HepG2 (cell line): ENCODE results near the gene PARP3. TPM values are rescaled to one million over a fixed set of nuclear protein-coding genes. Genes with fewer than 3 reads are reported as not detected.

Experiments
- AKAP8 ChIP-seq: sonication (generic); formaldehyde crosslinking; IDR thresholded peaks from 2 replicates; pipeline ENCODE4 v1.5.1; 2020; ENCODE audit warnings: mild to moderate bottlenecking, missing genetic modification reagents
- ATRX ChIP-seq: sonication (generic); formaldehyde crosslinking; IDR thresholded peaks from 2 replicates; pipeline ENCODE4 v1.4.0; 2020; ENCODE audit warnings: missing genetic modification reagents, borderline replicate concordance
- BRD4 ChIP-seq: sonication (generic); formaldehyde crosslinking; IDR thresholded peaks from 2 replicates; pipeline ENCODE4 v1.4.0; 2020; ENCODE audit warnings: missing genetic modification reagents
- DNMT1 ChIP-seq: sonication (generic); formaldehyde crosslinking; IDR thresholded peaks from 2 replicates; pipeline ENCODE4 v1.5.1; 2020; ENCODE audit warnings: mild to moderate bottlenecking, missing genetic modification reagents
- EED ChIP-seq: sonication (generic); formaldehyde crosslinking; IDR thresholded peaks from 2 replicates; pipeline ENCODE4 v1.5.0; 2020; ENCODE audit warnings: mild to moderate bottlenecking, missing genetic modification reagents
- IRF2 ChIP-seq: IDR thresholded peaks from 2 replicates; pipeline ENCODE4 v1.6.1; 2018; ENCODE audit warnings: missing genetic modification reagents, missing compliant biosample characterization
- MAZ ChIP-seq, 2 experiments: sonication (generic) in 1 of 2; formaldehyde crosslinking in 1 of 2; IDR thresholded peaks; 2 replicates each; pipeline versions ENCODE4 v1.5.0 to v1.6.1; 2012 to 2020; ENCODE audit warnings: low read depth in 2 of 2, mild to moderate bottlenecking in 2 of 2, borderline replicate concordance in 1 of 2, improper control_type of control experiment in 1 of 2, low read length in 1 of 2, missing genetic modification reagents in 1 of 2, moderate library complexity in 1 of 2
- SP2 ChIP-seq: sonication (generic); formaldehyde crosslinking; IDR thresholded peaks from 2 replicates; pipeline ENCODE4 v1.5.1; 2020; ENCODE audit warnings: mild to moderate bottlenecking, missing genetic modification reagents
- TAF15 ChIP-seq: fragments of 200-400 bp; formaldehyde crosslinking; IDR thresholded peaks from one replicate; pipeline ENCODE4 v1.6.1; 2018; ENCODE audit warnings: mild to moderate bottlenecking, low read depth, low read length; ENCODE audit not compliant: poor library complexity, severe bottlenecking
- TBL1XR1 ChIP-seq: fragments of 150-350 bp; IDR thresholded peaks from 2 replicates; pipeline ENCODE4 v1.6.1; 2014; ENCODE audit warnings: borderline replicate concordance, low read length; ENCODE audit not compliant: partially characterized antibody
- TEAD3 ChIP-seq: optimal IDR thresholded peaks from 2 replicates; pipeline ENCODE3; 2016; ENCODE audit warnings: borderline replicate concordance
- XRCC5 ChIP-seq: fragments of 200-400 bp; formaldehyde crosslinking; optimal IDR thresholded peaks from 2 replicates; pipeline ENCODE3; 2017; ENCODE audit warnings: mild to moderate bottlenecking, low read length
- ZNF232 ChIP-seq: sonication (generic); formaldehyde crosslinking; IDR thresholded peaks from 2 replicates; pipeline ENCODE4 v1.4.0; 2020; ENCODE audit warnings: missing genetic modification reagents, borderline replicate concordance
- ZNF496 ChIP-seq: sonication (generic); formaldehyde crosslinking; IDR thresholded peaks from 2 replicates; pipeline ENCODE4 v1.8.1; 2023; ENCODE audit warnings: mild to moderate bottlenecking, moderate library complexity, missing genetic modification reagents; ENCODE audit not compliant: insufficient replicate concordance
- ZNF775 ChIP-seq: sonication (generic); formaldehyde crosslinking; IDR thresholded peaks from 2 replicates; pipeline ENCODE4 v1.4.0; 2020; ENCODE audit warnings: missing genetic modification reagents, mild to moderate bottlenecking, moderate library complexity, borderline replicate concordance
- polyA plus RNA-seq, 8 experiments: library from polyadenylated mRNA; depleted of rRNA in 3 of 8; stranded (reverse) in 7 of 8; unstranded in 1 of 8; fragments of >200 nt; fragmentation: Illumina TruSeq in 4 of 8; extraction: Trizol in 4 of 8; gene quantifications; 2 replicates each; pipeline versions ENCODE4 v1.2.1 to v1.2.3, GENCODE V29; 2011 to 2016; ENCODE audit warnings: low read depth in 4 of 8, missing spikeins in 1 of 8, mixed read lengths in 1 of 8; ENCODE audit not compliant: insufficient read depth in 1 of 8
- total RNA-seq, 5 experiments: library from RNA; depleted of rRNA; stranded (reverse); fragments of >200 nt; fragmentation: Illumina TruSeq; extraction: Trizol; gene quantifications; 2 replicates each; pipeline ENCODE4 v1.2.3, GENCODE V29; 2016; ENCODE audit warnings: low read depth in 1 of 5
- TF ChIP-seq, protein P1 (sequence below): sonication (generic); formaldehyde crosslinking; IDR thresholded peaks from 2 replicates; pipeline ENCODE4 v1.5.0; 2020; ENCODE audit warnings: missing genetic modification reagents
- TF ChIP-seq, protein P2 (sequence below): sonication (generic); formaldehyde crosslinking; IDR thresholded peaks from 2 replicates; pipeline ENCODE4 v1.8.0; 2022; ENCODE audit warnings: missing genetic modification reagents, mild to moderate bottlenecking, moderate library complexity, borderline replicate concordance
- TF ChIP-seq, protein P3 (sequence below): sonication (generic); formaldehyde crosslinking; IDR thresholded peaks from 2 replicates; pipeline ENCODE4 v1.5.0; 2020; ENCODE audit warnings: mild to moderate bottlenecking, missing genetic modification reagents
- TF ChIP-seq, protein P4 (sequence below): sonication (generic); formaldehyde crosslinking; IDR thresholded peaks from 2 replicates; pipeline ENCODE4 v1.4.0; 2020; ENCODE audit warnings: missing genetic modification reagents, borderline replicate concordance
- TF ChIP-seq, protein P5 (sequence below): sonication (generic); formaldehyde crosslinking; IDR thresholded peaks from 2 replicates; pipeline ENCODE4 v1.5.0; 2020; ENCODE audit warnings: mild to moderate bottlenecking, missing genetic modification reagents

PARP3 gene
- total and polyA plus RNA-seq, 2 of the 13 experiments (the other 11 are each of a cell fraction or from before 2014, with no cell fraction given): 11.2 to 21.5 TPM

DNA sequence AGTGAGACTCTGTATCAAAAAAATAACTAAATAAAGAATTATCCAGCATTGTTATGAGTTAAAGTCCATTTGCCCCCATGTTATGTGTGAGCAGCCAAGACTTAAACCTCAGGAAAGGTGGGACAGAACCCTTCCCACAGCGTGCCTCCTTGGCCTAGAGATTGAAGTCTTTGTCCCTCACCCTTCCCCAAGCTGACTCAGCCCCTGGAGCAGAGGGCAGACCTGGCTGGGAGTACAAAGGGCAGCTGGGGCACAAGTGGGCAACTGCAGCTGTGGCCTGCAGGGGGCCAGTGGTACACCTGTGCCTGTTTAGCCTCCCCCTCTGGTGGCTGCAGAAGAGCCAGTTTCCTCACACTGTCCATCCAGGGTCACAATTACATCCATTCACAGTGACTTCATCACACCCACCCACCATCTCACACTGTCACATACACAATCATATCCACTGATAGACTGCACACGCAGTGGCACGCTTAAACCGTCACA lies 40.2 kb downstream of the PARP3 start (continued):
- TF ChIP-seq, protein P1, sequence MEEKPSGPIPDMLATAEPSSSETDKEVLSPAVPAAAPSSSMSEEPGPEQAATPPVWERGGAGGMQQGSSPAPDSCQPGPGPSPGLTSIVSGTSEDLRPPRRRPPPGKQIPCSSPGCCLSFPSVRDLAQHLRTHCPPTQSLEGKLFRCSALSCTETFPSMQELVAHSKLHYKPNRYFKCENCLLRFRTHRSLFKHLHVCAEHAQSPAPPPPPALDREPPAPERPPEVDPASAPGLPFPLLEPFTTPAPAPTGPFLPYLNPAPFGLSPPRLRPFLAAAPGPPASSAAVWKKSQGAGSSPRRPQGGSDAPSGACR: peak; percentile 85
- no peak for TF ChIP-seq DNMT1 (CRISPR knock-in tag)
- no peak for TF ChIP-seq SP2 (CRISPR knock-in tag)
- no peak for TF ChIP-seq TAF15
- TF ChIP-seq TBL1XR1: peak; percentile 44
- no peak for TF ChIP-seq ZNF496 (CRISPR knock-in tag)
- peak; percentile 97 for TF ChIP-seq XRCC5
- 0 out of 2 replicates have a peak, but pooled peaks have one; percentile 54 for TF ChIP-seq IRF2 (CRISPR knock-in tag)
- no peak for TF ChIP-seq ATRX
- TF ChIP-seq, protein P2, sequence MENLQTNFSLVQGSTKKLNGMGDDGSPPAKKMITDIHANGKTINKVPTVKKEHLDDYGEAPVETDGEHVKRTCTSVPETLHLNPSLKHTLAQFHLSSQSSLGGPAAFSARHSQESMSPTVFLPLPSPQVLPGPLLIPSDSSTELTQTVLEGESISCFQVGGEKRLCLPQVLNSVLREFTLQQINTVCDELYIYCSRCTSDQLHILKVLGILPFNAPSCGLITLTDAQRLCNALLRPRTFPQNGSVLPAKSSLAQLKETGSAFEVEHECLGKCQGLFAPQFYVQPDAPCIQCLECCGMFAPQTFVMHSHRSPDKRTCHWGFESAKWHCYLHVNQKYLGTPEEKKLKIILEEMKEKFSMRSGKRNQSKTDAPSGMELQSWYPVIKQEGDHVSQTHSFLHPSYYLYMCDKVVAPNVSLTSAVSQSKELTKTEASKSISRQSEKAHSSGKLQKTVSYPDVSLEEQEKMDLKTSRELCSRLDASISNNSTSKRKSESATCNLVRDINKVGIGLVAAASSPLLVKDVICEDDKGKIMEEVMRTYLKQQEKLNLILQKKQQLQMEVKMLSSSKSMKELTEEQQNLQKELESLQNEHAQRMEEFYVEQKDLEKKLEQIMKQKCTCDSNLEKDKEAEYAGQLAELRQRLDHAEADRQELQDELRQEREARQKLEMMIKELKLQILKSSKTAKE: peak; percentile 48; the same call in 1 of the 2 replicates
- TF ChIP-seq MAZ (IDR thresholded peaks at IDR 0.05; ENCODE audit: borderline replicate concordance, low read depth, low read length): 0 out of 2 replicates have a peak, but pooled peaks have one; percentile 36
- TF ChIP-seq MAZ (CRISPR knock-in tag; IDR thresholded peaks at IDR 0.05; ENCODE audit: low read depth): no peak
- 0 out of 2 replicates have a peak, but pooled peaks have one; percentile 24 for TF ChIP-seq ZNF232 (CRISPR knock-in tag)
- TF ChIP-seq BRD4 (CRISPR knock-in tag): no peak
- no peak for TF ChIP-seq EED (CRISPR knock-in tag)
- TF ChIP-seq, protein P3, sequence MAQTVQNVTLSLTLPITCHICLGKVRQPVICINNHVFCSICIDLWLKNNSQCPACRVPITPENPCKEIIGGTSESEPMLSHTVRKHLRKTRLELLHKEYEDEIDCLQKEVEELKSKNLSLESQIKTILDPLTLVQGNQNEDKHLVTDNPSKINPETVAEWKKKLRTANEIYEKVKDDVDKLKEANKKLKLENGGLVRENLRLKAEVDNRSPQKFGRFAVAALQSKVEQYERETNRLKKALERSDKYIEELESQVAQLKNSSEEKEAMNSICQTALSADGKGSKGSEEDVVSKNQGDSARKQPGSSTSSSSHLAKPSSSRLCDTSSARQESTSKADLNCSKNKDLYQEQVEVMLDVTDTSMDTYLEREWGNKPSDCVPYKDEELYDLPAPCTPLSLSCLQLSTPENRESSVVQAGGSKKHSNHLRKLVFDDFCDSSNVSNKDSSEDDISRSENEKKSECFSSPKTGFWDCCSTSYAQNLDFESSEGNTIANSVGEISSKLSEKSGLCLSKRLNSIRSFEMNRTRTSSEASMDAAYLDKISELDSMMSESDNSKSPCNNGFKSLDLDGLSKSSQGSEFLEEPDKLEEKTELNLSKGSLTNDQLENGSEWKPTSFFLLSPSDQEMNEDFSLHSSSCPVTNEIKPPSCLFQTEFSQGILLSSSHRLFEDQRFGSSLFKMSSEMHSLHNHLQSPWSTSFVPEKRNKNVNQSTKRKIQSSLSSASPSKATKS (CRISPR knock-in tag): no peak
- TF ChIP-seq AKAP8 (CRISPR knock-in tag): no peak; the same call in none of the 2 replicates
- TF ChIP-seq, protein P4, sequence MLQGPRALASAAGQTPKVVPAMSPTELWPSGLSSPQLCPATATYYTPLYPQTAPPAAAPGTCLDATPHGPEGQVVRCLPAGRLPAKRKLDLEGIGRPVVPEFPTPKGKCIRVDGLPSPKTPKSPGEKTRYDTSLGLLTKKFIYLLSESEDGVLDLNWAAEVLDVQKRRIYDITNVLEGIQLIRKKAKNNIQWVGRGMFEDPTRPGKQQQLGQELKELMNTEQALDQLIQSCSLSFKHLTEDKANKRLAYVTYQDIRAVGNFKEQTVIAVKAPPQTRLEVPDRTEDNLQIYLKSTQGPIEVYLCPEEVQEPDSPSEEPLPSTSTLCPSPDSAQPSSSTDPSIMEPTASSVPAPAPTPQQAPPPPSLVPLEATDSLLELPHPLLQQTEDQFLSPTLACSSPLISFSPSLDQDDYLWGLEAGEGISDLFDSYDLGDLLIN (CRISPR knock-in tag): peak; percentile 57; the same call in 1 of the 2 replicates
- no peak for TF ChIP-seq ZNF775 (CRISPR knock-in tag)
- TF ChIP-seq, protein P5, sequence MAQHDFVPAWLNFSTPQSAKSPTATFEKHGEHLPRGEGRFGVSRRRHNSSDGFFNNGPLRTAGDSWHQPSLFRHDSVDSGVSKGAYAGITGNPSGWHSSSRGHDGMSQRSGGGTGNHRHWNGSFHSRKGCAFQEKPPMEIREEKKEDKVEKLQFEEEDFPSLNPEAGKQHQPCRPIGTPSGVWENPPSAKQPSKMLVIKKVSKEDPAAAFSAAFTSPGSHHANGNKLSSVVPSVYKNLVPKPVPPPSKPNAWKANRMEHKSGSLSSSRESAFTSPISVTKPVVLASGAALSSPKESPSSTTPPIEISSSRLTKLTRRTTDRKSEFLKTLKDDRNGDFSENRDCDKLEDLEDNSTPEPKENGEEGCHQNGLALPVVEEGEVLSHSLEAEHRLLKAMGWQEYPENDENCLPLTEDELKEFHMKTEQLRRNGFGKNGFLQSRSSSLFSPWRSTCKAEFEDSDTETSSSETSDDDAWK (CRISPR knock-in tag): no peak
- TF ChIP-seq TEAD3 (CRISPR knock-in tag): no peak
